GM12878 (cell line): ENCODE data around the gene ALG12. TPM values are rescaled to one million over a fixed set of nuclear protein-coding genes. Genes with fewer than 3 reads are reported as not detected.

Experiments
- CHD4 ChIP-seq: fragments of 200-600 bp; sonication (generic); IDR thresholded peaks from 2 replicates; pipeline ENCODE4 v1.6.1; 2016; ENCODE audit warnings: mild to moderate bottlenecking
- POU2F2 ChIP-seq: IDR thresholded peaks from 3 replicates; pipeline ENCODE4 v1.6.1; 2011; ENCODE audit warnings: low read depth, mild to moderate bottlenecking, low read length, borderline replicate concordance
- TCF3 ChIP-seq: IDR thresholded peaks from 2 replicates; pipeline ENCODE4 v1.6.1; 2012; ENCODE audit warnings: low read depth, mild to moderate bottlenecking, low read length, borderline replicate concordance; ENCODE audit not compliant: insufficient read depth
- polyA plus RNA-seq, 11 experiments: library from polyadenylated mRNA; depleted of rRNA in 4 of 11; unstranded in 6 of 11; stranded (reverse) in 5 of 11; fragments of >200 nt; fragmentation: Nextera tagmentation in 4 of 11; fragmentation: Illumina TruSeq in 1 of 11; extraction: Ambion mirVana in 4 of 11; extraction: Trizol in 1 of 11; gene quantifications; 1 replicate in 1 of 11; 2 replicates in 10 of 11; pipeline versions ENCODE4 v1.2.1 to v1.2.3, GENCODE V29; 2011 to 2016; ENCODE audit warnings: inconsistent platforms in 2 of 11, missing spikeins in 2 of 11, low read depth in 1 of 11
- total RNA-seq, 4 experiments: library from RNA; depleted of rRNA in 3 of 4; stranded (reverse); fragments of >200 nt in 3 of 4; fragmentation: Illumina TruSeq in 1 of 4; extraction: Trizol in 1 of 4; gene quantifications; 2 replicates each; pipeline versions ENCODE4 v1.2.1 to v1.2.3, GENCODE V29; 2013 to 2021
- TF ChIP-seq, protein P1 (sequence below): fragments of 450-650 bp; IDR thresholded peaks from 2 replicates; pipeline ENCODE4 v1.6.1; 2016; ENCODE audit warnings: mild to moderate bottlenecking, moderate library complexity, borderline replicate concordance
- TF ChIP-seq, protein P2 (sequence below): IDR thresholded peaks from 2 replicates; pipeline ENCODE4 v1.6.1; 2012; ENCODE audit warnings: improper control_type of control experiment, low read depth, low read length; ENCODE audit not compliant: insufficient replicate concordance
- TF ChIP-seq, protein P3 (sequence below): fragments of 450-650 bp; IDR thresholded peaks from 2 replicates; pipeline ENCODE4 v1.6.1; 2017; ENCODE audit warnings: borderline replicate concordance

Gene ALG12
- total and polyA plus RNA-seq, 10 of the 15 experiments (the other 5 are each of a cell fraction or from before 2014, with no cell fraction given): 0.22 to 23.4 (median 6.6) TPM

DNA sequence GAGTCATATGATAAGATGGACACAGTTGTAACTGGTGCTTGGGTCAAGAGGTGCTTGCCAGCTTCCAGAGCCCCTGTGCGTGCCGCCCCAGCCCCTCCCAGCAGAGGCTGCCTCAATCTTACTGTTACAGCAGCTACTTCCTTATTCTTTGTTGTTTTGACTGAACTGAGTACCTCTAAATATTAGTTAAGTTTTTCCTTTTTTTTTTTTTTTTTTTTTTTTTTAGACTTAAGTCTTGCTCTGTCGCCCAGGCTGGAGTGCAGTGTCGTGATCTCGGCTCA lies 55.8 kb downstream of the ALG12 start (continued):
- TF ChIP-seq, protein P1, sequence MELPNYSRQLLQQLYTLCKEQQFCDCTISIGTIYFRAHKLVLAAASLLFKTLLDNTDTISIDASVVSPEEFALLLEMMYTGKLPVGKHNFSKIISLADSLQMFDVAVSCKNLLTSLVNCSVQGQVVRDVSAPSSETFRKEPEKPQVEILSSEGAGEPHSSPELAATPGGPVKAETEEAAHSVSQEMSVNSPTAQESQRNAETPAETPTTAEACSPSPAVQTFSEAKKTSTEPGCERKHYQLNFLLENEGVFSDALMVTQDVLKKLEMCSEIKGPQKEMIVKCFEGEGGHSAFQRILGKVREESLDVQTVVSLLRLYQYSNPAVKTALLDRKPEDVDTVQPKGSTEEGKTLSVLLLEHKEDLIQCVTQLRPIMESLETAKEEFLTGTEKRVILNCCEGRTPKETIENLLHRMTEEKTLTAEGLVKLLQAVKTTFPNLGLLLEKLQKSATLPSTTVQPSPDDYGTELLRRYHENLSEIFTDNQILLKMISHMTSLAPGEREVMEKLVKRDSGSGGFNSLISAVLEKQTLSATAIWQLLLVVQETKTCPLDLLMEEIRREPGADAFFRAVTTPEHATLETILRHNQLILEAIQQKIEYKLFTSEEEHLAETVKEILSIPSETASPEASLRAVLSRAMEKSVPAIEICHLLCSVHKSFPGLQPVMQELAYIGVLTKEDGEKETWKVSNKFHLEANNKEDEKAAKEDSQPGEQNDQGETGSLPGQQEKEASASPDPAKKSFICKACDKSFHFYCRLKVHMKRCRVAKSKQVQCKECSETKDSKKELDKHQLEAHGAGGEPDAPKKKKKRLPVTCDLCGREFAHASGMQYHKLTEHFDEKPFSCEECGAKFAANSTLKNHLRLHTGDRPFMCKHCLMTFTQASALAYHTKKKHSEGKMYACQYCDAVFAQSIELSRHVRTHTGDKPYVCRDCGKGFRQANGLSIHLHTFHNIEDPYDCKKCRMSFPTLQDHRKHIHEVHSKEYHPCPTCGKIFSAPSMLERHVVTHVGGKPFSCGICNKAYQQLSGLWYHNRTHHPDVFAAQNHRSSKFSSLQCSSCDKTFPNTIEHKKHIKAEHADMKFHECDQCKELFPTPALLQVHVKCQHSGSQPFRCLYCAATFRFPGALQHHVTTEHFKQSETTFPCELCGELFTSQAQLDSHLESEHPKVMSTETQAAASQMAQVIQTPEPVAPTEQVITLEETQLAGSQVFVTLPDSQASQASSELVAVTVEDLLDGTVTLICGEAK: no peak
- TF ChIP-seq CHD4 (no peak), POU2F2 (no peak), TCF3 (no peak)
- TF ChIP-seq, protein P2, sequence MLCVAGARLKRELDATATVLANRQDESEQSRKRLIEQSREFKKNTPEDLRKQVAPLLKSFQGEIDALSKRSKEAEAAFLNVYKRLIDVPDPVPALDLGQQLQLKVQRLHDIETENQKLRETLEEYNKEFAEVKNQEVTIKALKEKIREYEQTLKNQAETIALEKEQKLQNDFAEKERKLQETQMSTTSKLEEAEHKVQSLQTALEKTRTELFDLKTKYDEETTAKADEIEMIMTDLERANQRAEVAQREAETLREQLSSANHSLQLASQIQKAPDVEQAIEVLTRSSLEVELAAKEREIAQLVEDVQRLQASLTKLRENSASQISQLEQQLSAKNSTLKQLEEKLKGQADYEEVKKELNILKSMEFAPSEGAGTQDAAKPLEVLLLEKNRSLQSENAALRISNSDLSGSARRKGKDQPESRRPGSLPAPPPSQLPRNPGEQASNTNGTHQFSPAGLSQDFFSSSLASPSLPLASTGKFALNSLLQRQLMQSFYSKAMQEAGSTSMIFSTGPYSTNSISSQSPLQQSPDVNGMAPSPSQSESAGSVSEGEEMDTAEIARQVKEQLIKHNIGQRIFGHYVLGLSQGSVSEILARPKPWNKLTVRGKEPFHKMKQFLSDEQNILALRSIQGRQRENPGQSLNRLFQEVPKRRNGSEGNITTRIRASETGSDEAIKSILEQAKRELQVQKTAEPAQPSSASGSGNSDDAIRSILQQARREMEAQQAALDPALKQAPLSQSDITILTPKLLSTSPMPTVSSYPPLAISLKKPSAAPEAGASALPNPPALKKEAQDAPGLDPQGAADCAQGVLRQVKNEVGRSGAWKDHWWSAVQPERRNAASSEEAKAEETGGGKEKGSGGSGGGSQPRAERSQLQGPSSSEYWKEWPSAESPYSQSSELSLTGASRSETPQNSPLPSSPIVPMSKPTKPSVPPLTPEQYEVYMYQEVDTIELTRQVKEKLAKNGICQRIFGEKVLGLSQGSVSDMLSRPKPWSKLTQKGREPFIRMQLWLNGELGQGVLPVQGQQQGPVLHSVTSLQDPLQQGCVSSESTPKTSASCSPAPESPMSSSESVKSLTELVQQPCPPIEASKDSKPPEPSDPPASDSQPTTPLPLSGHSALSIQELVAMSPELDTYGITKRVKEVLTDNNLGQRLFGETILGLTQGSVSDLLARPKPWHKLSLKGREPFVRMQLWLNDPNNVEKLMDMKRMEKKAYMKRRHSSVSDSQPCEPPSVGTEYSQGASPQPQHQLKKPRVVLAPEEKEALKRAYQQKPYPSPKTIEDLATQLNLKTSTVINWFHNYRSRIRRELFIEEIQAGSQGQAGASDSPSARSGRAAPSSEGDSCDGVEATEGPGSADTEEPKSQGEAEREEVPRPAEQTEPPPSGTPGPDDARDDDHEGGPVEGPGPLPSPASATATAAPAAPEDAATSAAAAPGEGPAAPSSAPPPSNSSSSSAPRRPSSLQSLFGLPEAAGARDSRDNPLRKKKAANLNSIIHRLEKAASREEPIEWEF: no peak
- TF ChIP-seq, protein P3, sequence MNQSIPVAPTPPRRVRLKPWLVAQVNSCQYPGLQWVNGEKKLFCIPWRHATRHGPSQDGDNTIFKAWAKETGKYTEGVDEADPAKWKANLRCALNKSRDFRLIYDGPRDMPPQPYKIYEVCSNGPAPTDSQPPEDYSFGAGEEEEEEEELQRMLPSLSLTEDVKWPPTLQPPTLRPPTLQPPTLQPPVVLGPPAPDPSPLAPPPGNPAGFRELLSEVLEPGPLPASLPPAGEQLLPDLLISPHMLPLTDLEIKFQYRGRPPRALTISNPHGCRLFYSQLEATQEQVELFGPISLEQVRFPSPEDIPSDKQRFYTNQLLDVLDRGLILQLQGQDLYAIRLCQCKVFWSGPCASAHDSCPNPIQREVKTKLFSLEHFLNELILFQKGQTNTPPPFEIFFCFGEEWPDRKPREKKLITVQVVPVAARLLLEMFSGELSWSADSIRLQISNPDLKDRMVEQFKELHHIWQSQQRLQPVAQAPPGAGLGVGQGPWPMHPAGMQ: no peak
- TF ChIP-seq, all 136 proteins: peak for 0
